Neural progenitor cell (in vitro differentiated cells): ENCODE results near the gene ENO4. TPM values are rescaled to one million over a fixed set of nuclear protein-coding genes. Genes with fewer than 3 reads are reported as not detected.

Source experiments
- DNase-seq: peaks from one replicate; pipeline ENCODE4 v3.0.0-alpha.2; 2016; ENCODE audit warnings: low spot score
- H2AFZ ChIP-seq: fragments of 200-600 bp; sonication (generic); replicated peaks from 2 replicates; pipeline ENCODE4 v1.6.1; 2016; ENCODE audit warnings: antibody characterized with exemption
- H3F3A ChIP-seq: fragments of 200-600 bp; sonication (generic); 2 replicates; pipeline ENCODE4 v1.6.1; 2016; ENCODE audit warnings: antibody characterized with exemption, low read depth
- H3K27ac ChIP-seq: fragments of 200-600 bp; sonication (generic); 2 replicates; pipeline ENCODE4 v1.5.1; 2016; ENCODE audit warnings: mild to moderate bottlenecking
- H3K27me3 ChIP-seq: fragments of 200-600 bp; sonication (generic); 2 replicates; pipeline ENCODE4 v1.6.1; 2016; ENCODE audit warnings: mild to moderate bottlenecking, moderate library complexity
- H3K36me3 ChIP-seq: fragments of 200-600 bp; sonication (generic); 2 replicates; pipeline ENCODE4 v1.5.1; 2016
- H3K4me1 ChIP-seq: fragments of 200-600 bp; sonication (generic); 2 replicates; pipeline ENCODE4 v1.6.1; 2016; ENCODE audit warnings: mixed run types
- H3K4me2 ChIP-seq: fragments of 200-600 bp; sonication (generic); 2 replicates; pipeline ENCODE4 v1.6.1; 2016
- H3K4me3 ChIP-seq: fragments of 200-600 bp; sonication (generic); 2 replicates; pipeline ENCODE4 v1.5.1; 2016
- H3K79me2 ChIP-seq: fragments of 200-600 bp; sonication (generic); 2 replicates; pipeline ENCODE4 v1.6.1; 2016; ENCODE audit warnings: low read depth
- H3K9ac ChIP-seq: fragments of 200-600 bp; sonication (generic); 2 replicates; pipeline ENCODE4 v1.6.1; 2016
- H3K9me3 ChIP-seq: fragments of 200-600 bp; sonication (generic); 2 replicates; pipeline ENCODE4 v1.5.1; 2016; ENCODE audit warnings: low read depth
- H4K20me1 ChIP-seq: fragments of 200-600 bp; sonication (generic); 2 replicates; pipeline ENCODE4 v1.6.1; 2016; ENCODE audit warnings: low read depth
- H3K27ac Mint-ChIP-seq: 3 replicates; pipeline ENCODE4 v1.8.0; 2021; ENCODE audit warnings: mixed read lengths
- H3K27me3 Mint-ChIP-seq: 2 replicates; pipeline ENCODE4 v1.8.0; 2022; ENCODE audit warnings: low read depth, mild to moderate bottlenecking, inconsistent platforms, moderate library complexity, mixed read lengths; ENCODE audit not compliant: insufficient read depth
- H3K36me3 Mint-ChIP-seq: 3 replicates; pipeline ENCODE4 v1.8.0; 2021; ENCODE audit warnings: mixed read lengths
- H3K4me1 Mint-ChIP-seq: 3 replicates; pipeline ENCODE4 v1.8.0; 2021; ENCODE audit warnings: mixed read lengths
- H3K4me3 Mint-ChIP-seq: 3 replicates; pipeline ENCODE4 v1.8.0; 2021; ENCODE audit warnings: mild to moderate bottlenecking, moderate library complexity, mixed read lengths
- H3K9me3 Mint-ChIP-seq: 3 replicates; pipeline ENCODE4 v1.8.0; 2020; ENCODE audit warnings: mixed read lengths
- CTCF ChIP-seq: fragments of 200-600 bp; sonication (generic); IDR thresholded peaks from 2 replicates; pipeline ENCODE4 v1.5.1; 2017; ENCODE audit warnings: antibody characterized with exemption, mild to moderate bottlenecking
- EZH2 ChIP-seq: fragments of 200-600 bp; sonication (generic); IDR thresholded peaks from 2 replicates; pipeline ENCODE4 v1.6.1; 2017; ENCODE audit warnings: antibody characterized with exemption, mild to moderate bottlenecking, moderate library complexity
- EZH2phosphoT487 ChIP-seq: fragments of 200-600 bp; sonication (generic); IDR thresholded peaks from 2 replicates; pipeline ENCODE4 v1.6.1; 2017; ENCODE audit warnings: antibody characterized with exemption
- total RNA-seq: library from RNA; depleted of rRNA; stranded (reverse); fragments of >200 nt; gene quantifications from 2 replicates; pipeline ENCODE4 v1.2.3, GENCODE V29; 2015; ENCODE audit warnings: low replicate concordance

Gene ENO4
- total RNA-seq, 1 donor from 2014 or later, result 10.0 TPM

GRCh38 chr10:116918583-116918982 lies 69.3 kb downstream of the ENO4 start:
- Histone ChIP-seq H3K79me2 (no peaks in the 10 kb centered on the region), H3K27me3 (no peaks in the 10 kb centered on the region), H3K9ac (no peak overlapping the region), H2AFZ (no peak overlapping the region), H4K20me1 (no peaks in the 10 kb centered on the region), H3F3A (peaks cover 11% of the 10 kb centered on the region), H3K4me1 (peaks cover 8% of the 10 kb centered on the region), H3K4me2 (no peak overlapping the region), H3K4me3 (no peak overlapping the region), H3K27ac (no peak overlapping the region), H3K9me3 (no peaks in the 10 kb centered on the region), H3K36me3 (peaks cover 4% of the 10 kb centered on the region)
- H3K36me3 Mint-ChIP-seq, result peaks cover 6% of the 10 kb centered on the region
- no peak overlapping the region for H3K27ac Mint-ChIP-seq
- TF ChIP-seq EZH2 (no peak), EZH2phosphoT487 (no peak)
- peaks cover 2% of the 10 kb centered on the region for H3K9me3 Mint-ChIP-seq
- no peak overlapping the region for H3K4me3 Mint-ChIP-seq
- no peak for DNase-seq
- H3K27me3 Mint-ChIP-seq, result no peaks in the 10 kb centered on the region
- no peaks in the 10 kb centered on the region for H3K4me1 Mint-ChIP-seq

GRCh38 chr10:116919164-116919563 lies 69.9 kb downstream of the ENO4 start:
- H3K36me3 ChIP-seq, result peaks cover 4% of the 10 kb centered on the region
- no peak overlapping the region for H3K4me3 ChIP-seq
- DNase-seq, result no peak
- TF ChIP-seq EZH2, result no peak
- TF ChIP-seq EZH2phosphoT487, result no peak
- TF ChIP-seq CTCF, result no peak
- peaks cover 8% of the 10 kb centered on the region for H3K4me1 ChIP-seq
- H3K9ac ChIP-seq, result no peak overlapping the region
- no peaks in the 10 kb centered on the region for H4K20me1 ChIP-seq
- no peak overlapping the region for H3K27ac Mint-ChIP-seq
- no peak overlapping the region for H3K27ac ChIP-seq
- H3F3A ChIP-seq, result peaks cover 11% of the 10 kb centered on the region
- H3K9me3 ChIP-seq, result no peaks in the 10 kb centered on the region
- H2AFZ ChIP-seq, result no peak overlapping the region
- peaks cover 6% of the 10 kb centered on the region for H3K36me3 Mint-ChIP-seq
- no peaks in the 10 kb centered on the region for H3K79me2 ChIP-seq
- H3K27me3 ChIP-seq, result no peaks in the 10 kb centered on the region
- no peak overlapping the region for H3K4me3 Mint-ChIP-seq
- no peaks in the 10 kb centered on the region for H3K4me1 Mint-ChIP-seq
- H3K4me2 ChIP-seq, result no peak overlapping the region
- peaks cover 2% of the 10 kb centered on the region for H3K9me3 Mint-ChIP-seq
- H3K27me3 Mint-ChIP-seq, result no peaks in the 10 kb centered on the region

GRCh38 chr10:116919706-116920105 lies 70.4 kb downstream of the ENO4 start:
- H3K9ac ChIP-seq, result no peak overlapping the region
- H3K36me3 ChIP-seq, result peaks cover 4% of the 10 kb centered on the region
- H3K27me3 ChIP-seq, result no peaks in the 10 kb centered on the region
- H3K4me1 ChIP-seq, result peaks cover 8% of the 10 kb centered on the region
- Mint-ChIP-seq H3K27me3 (no peaks in the 10 kb centered on the region), H3K36me3 (peaks cover 9% of the 10 kb centered on the region), H3K9me3 (peaks cover 2% of the 10 kb centered on the region), H3K4me3 (no peak overlapping the region), H3K4me1 (no peaks in the 10 kb centered on the region), H3K27ac (no peak overlapping the region)
- DNase-seq, result no peak
- no peak overlapping the region for H3K27ac ChIP-seq
- no peaks in the 10 kb centered on the region for H3K79me2 ChIP-seq
- no peak overlapping the region for H2AFZ ChIP-seq
- H3F3A ChIP-seq, result peaks cover 11% of the 10 kb centered on the region
- H3K4me3 ChIP-seq, result no peak overlapping the region
- no peaks in the 10 kb centered on the region for H4K20me1 ChIP-seq
- no peak for TF ChIP-seq CTCF
- no peak for TF ChIP-seq EZH2phosphoT487
- TF ChIP-seq EZH2, result no peak
- H3K4me2 ChIP-seq, result no peak overlapping the region
- H3K9me3 ChIP-seq, result no peaks in the 10 kb centered on the region

- H3K27ac Mint-ChIP-seq, result no peak overlapping the region
- Histone ChIP-seq H2AFZ (no peak overlapping the region), H3K27ac (no peak overlapping the region), H3F3A (no peaks in the 10 kb centered on the region), H4K20me1 (no peaks in the 10 kb centered on the region), H3K36me3 (peaks cover 13% of the 10 kb centered on the region), H3K4me2 (no peak overlapping the region), H3K79me2 (no peaks in the 10 kb centered on the region), H3K9ac (no peak overlapping the region), H3K27me3 (no peaks in the 10 kb centered on the region), H3K4me3 (no peak overlapping the region), H3K4me1 (no peaks in the 10 kb centered on the region), H3K9me3 (no peaks in the 10 kb centered on the region)
- H3K36me3 Mint-ChIP-seq, result peaks cover 15% of the 10 kb centered on the region
- no peak overlapping the region for H3K4me3 Mint-ChIP-seq
- peaks cover 10% of the 10 kb centered on the region for H3K4me1 Mint-ChIP-seq
- TF ChIP-seq EZH2 (no peak), EZH2phosphoT487 (no peak), CTCF (no peak)
- peaks cover 2% of the 10 kb centered on the region for H3K9me3 Mint-ChIP-seq
- peaks cover 2% of the 10 kb centered on the region for H3K27me3 Mint-ChIP-seq
- no peak for DNase-seq
Measured at GRCh38 chr10:116925056-116925455, 75.8 kb downstream of the ENO4 start.
